HG02623 (cell line): Measurements from ENCODE around the gene HOXD11.

Source experiments
- ATAC-seq: cut with Tn5 transposase; IDR thresholded peaks from one replicate; pipeline ENCODE4 v1.9.1; 2021; ENCODE audit warnings: moderate library complexity; ENCODE audit not compliant: unreplicated experiment

Gene HOXD11

DNA sequence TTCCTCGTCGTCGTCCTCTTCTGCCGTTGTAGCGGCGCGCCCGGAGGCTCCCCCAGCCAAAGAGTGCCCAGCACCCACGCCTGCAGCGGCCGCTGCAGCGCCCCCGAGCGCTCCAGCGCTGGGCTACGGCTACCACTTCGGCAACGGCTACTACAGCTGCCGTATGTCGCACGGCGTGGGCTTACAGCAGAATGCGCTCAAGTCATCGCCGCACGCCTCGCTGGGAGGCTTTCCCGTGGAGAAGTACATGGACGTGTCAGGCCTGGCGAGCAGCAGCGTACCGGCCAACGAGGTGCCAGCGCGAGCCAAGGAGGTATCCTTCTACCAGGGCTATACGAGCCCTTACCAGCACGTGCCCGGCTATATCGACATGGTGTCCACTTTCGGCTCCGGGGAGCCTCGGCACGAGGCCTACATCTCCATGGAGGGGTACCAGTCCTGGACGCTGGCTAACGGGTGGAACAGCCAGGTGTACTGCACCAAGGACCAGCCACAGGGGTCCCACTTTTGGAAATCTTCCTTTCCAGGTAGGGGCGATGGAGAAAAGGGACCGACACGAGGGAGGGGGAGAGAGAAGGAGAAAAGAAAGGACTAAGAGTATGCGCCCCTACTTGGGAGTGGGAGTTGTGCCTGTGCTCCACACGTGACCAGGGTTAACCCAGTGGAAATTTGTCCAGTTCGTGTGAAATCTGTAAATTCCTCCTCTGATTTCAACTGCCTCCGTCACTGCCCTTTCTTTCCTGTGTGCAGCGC lies 13.8 kb upstream of the HOXD11 start:
- ATAC-seq, result no peak

DNA sequence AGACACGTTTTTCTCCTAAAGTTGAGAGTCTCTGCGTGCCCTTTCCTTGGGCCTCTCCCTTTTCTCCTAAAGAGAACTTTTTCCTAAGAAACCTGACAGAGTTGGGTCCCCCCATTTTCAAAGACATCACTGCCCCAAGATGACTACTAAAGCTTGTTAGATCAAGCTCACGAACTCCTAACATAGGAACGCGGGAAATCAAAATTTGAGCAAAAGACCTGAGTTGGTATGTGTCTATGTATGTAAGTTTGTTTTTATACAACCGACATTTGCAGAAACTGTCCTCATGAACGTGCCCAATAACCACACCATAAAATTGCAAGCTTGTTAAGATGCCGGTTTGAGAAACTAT lies 13.2 kb upstream of the HOXD11 start:
- no peak for ATAC-seq

DNA sequence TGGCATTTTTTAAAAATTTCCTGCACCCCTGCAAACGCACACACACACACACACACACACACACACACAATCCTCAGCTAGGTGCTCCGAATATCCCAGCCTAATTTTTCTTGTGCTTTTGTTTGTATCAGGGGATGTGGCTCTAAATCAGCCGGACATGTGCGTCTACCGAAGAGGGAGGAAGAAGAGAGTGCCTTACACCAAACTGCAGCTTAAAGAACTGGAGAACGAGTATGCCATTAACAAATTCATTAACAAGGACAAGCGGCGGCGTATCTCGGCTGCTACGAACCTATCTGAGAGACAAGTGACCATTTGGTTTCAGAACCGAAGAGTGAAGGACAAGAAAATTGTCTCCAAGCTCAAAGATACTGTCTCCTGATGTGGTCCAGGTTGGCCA lies 12.7 kb upstream of the HOXD11 start:
- no peak for ATAC-seq

DNA sequence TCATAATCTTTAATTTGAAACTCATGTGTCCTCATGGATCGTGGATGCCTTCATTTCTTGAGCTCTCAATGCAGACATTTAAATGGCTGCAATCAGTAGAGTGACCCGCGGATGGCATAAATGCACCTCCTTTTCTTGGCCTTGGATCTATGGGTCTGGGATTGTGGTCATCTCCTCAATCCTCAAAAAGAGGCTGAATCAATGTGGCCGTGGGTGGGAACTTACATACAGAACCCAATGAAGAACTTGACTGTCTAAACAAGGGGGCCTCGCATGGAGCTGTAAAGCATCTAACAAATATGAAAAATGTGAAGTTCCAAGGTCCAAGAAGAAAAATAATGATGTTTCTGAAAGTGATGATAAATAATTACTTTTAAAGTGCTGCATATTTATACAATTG lies 11.7 kb upstream of the HOXD11 start:
- ATAC-seq, result no peak

DNA sequence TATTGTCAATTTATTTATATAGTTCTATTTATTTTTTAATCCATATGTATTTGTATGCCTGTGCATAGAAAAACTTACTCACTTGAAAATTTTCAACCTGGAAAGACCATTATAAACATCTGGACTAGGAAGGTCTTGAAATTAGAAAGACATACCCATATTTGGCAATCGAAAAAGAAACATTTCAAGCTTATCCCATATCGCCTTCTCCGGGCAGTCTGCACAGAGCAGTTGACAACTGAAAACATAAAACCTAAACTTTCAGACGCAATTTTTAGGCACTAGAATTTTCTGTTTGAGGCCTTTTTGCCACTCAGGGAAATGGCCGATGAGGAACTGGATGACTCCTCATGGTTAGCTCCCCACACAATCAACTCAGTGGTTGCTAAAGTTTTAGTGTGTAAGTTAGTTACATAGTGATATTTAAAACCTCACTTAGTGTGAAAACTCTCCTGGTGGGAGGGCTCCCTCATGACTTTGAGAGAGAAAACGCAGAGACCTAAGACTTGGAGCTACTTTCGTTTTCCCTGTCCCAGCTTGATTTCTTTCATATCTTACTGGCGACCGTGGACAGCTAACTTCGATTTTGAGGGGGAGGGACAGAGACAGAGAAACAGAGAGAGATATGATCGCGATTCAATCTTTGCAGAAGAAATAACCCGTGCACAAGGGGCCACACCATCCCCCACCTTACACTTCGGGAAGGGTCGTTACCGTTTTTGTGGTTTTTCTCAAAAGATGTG lies 10.7 kb upstream of the HOXD11 start:
- no peak for ATAC-seq

DNA sequence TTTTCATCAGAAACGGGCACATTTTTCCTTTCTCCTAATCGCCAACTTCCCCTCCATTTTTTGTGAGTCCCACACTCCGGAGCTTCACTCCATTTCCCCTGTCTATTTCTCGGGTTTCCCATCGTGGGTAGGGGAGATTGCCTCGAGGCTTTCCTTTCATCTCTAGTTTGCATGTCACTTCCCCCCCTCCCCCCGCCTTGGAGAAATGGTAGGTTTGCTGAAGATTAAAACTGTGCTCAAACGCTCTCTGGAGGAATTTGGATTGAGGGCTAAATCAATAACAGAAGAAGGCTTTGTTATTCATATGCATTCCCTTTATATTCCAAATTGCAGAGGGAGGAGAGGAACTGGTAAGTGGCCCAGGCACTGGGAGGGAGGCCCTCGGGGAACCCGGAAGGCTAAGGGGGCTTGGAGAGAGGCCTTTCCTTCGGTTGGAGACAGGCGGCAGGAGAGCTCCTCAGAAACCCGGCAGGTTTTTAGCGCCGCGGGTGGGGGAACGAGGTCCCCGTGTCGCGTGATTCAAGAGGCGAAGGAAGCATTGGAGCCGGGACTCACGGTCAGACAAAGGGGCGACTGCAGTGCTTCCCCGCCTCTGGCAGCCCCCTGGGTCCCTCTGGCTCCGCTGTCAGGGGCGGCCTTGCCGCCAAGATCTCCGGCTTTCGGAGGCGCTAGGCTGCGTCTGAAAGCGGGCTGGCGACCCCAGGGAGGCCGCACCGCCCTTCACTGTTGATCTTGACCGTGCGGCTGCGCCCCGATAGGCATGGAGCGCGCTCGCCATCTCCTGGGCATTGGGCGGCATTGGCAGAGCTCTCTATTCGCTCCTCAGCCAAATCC lies 9.9 kb upstream of the HOXD11 start:
- ATAC-seq, result peak; percentile 79

DNA sequence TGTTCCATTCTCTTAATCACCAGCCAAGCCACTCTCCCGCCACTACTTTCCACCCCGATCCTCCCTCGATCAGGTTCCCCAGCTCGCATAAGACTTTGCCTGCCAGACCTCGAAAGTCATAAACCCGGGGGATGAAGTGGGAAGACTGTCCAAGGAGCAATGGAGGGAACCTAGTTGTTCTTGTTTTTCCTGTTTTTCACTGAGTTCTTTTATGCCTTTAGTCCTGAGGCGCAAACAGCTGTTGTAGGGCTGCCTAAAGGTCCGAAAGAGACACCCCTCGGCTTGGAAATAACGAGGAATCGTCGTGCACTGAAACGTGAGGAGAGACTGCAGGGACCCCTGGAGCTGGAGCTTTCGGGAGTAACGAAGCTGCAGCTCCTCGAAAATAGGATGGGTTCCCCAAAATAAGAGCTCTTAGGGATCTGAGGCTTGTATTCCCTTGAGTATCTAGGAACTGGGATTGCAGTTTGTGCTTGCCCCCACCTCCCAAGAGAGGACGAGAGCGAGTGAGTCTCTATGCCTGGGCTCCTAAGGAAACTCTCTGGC lies 9.2 kb upstream of the HOXD11 start:
- ATAC-seq, result no peak

DNA sequence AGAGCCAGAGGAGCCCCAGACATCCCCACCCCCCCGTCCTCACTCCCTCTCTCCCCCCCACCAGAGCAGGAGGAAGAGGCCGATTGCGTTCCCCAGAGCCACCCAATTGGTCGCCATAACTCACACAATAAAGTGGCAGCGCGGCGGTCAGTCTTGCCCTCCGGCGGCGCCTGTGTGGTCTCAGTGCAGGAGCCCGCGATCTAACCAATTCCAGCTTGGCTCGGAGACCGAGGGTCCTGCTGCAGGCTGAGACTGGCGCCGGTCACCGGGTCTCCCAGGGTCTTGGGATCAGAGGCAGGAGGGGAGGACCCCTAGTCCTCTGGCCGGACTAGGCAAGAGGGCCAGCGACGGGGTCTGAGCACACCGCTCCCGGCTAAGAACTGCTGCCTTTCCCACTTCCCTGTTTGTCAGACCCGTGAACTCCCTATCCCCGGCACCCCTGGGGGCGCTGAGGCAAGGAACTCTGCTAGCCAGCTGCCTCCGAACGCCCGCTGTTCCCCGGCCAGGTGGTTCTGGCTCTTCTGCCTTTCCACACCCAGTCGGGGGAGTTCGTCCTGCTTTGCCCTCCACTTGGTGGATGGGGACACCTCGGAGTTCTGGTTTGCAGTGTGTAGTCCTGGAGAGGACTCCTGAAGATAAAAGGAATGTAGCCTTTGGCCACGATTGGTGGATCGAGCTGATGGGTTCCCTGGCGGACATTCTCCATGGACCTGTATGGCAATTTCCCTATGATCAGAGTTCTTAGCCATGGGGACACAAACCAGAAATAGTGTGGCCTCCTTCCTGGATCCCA lies 8.5 kb upstream of the HOXD11 start:
- ATAC-seq, result no peak

DNA sequence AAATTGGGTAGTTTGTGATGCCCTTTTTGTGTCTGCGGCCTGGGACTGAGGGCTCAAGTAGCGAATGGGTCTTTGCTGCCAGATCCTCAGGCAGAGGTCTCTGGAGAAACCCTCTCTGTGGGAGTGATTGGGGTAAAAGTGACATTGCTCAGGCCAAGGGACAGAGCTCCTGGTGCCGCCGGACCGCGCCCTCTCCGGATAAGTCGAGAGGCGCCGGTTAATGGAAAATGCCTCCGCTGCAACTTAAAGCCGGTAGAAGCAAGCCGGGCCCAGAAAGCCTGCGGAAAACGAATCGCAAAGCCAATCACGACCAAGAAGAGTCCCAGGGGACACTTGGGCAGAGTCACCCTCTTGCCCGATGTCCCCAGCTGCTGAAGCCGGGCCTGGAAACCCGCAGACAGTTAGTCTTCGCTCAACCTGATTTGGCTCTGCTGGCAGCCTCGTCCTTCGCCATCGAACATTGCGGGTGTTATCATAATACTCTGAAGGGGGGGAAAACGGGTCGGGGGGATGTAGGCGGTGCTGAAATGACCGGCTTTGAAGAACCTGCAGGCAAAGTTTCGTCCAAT lies 7.8 kb upstream of the HOXD11 start:
- ATAC-seq, result no peak

DNA sequence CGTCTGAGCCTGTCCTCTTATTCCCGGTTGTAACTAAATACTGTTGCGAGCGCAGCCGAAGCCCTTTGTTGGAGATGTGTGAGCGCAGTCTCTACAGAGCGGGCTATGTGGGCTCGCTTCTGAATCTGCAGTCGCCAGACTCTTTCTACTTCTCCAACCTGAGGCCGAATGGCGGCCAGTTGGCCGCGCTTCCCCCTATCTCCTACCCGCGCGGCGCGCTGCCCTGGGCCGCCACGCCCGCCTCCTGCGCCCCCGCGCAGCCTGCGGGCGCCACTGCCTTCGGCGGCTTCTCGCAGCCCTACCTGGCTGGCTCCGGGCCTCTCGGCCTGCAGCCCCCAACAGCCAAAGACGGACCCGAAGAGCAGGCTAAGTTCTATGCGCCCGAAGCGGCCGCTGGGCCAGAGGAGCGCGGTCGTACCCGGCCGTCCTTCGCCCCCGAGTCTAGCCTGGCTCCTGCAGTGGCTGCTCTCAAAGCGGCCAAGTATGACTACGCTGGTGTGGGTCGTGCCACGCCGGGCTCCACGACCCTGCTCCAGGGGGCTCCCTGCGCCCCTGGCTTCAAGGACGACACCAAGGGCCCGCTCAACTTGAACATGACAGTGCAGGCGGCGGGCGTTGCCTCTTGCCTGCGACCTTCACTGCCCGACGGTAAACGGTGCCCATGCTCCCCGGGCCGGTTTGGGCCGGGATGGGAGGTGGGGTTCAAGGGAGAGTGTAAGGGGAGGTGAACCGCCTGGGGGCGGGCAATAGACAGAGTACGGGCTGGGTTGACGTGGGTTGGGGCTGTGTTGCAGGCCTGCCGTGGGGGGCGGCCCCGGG lies 7.1 kb upstream of the HOXD11 start, which contains the start of gene HOXD12:
Gene HOXD12, plus strand, starts transcription at position 68 of the 819 bp plus-strand sequence. Its CDS starts 7 bp downstream, at position 75.
- ATAC-seq, result no peak

DNA sequence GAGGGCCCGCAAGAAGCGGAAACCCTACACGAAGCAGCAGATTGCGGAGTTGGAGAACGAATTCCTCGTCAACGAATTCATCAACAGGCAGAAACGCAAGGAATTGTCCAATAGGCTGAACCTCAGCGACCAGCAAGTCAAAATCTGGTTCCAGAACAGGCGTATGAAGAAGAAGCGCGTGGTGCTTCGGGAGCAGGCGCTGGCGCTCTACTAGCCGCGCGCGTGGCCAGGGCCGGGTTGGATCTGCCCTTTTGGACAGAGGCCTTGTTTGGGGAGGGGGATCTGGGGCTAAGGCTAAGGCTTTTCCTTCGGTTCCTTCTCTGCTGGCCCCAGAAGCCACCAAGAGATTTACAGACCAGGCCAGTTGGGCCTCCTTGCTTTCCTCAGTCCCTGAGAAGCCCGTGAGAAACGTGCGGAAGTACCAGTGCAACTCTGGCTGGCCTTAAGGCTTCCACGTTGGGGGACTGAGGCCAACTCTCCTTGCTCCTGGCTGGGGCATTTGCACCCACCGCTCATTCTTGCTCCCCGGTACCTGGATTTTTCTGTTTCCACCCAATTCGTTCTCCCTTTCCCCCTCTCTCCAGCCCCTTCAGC lies 6.4 kb upstream of the HOXD11 start:
- no peak for ATAC-seq

DNA sequence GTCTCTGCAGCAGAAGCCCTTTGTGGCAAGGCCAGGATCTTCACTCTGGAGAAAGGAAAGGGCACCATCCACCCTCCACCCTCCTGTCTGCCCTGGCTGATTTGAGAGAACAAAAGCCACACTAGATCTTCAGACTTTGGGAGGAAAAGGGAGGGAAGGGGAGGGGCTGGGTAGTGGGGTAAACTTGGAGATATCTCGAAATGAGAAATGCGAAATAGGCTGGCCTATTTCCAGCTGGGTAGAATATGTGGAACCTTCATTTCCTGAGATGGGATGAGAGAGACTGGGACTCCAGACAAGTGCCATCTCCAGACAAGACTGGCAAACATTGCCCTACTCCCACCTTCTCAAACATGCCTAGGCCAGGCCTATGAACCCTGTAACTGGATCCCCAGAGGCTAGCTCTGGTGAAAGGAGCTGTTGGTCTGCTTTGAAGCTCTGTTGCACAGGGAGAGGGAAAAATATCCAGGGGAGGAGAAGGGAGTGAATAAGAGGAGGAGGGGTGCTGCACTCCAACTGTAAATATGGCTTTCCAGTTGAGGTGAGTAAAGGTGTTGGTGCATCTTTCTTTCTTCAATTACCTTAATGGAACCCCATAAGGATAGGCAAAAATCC lies 5.8 kb upstream of the HOXD11 start:
- no peak for ATAC-seq

DNA sequence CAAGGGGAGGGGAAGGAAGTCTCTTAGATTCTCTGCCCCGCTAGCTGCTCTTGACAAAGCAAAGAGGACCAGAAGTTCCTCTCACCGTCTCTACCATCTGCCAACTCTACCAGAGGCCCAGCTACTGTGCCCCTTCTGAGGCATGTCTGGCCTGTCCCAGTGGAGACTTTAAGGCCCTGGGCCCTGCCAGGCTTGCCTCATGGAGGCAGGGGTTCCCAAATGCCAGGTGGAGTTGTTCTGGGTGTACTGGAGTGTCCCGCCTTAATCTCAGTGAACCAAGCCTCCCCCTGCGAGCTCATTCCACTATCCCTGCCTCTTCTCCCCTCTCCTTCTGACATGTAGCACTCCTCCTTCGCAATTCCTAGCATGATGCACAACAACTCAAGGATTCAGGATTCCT lies 5.2 kb upstream of the HOXD11 start:
- no peak for ATAC-seq

DNA sequence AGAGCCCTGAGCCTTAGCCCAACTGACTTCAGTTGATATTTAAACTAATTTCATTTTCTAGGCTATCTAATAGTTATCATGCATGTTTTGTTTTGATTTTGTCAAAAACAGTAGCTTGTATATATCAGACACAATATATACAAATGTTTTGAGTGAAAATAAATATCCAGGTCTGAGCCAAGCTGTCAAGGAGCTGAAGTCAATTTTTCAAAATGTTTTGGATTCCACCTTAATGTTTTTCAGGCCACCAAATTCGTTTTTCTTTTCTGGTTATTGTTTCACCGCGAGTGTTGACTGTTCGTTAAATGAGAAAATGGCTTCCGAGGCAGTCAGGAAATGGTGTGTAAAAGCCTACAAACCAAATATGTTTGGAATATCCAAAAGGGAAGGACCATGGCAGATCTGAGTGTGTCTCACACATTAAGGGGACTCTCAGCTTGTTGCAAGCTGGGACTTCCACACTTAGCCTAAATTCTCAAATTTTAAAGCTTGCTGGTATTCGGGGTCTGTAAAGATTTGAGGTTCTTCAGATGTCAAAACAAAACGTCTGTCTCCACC lies 4.7 kb upstream of the HOXD11 start:
- no peak for ATAC-seq

DNA sequence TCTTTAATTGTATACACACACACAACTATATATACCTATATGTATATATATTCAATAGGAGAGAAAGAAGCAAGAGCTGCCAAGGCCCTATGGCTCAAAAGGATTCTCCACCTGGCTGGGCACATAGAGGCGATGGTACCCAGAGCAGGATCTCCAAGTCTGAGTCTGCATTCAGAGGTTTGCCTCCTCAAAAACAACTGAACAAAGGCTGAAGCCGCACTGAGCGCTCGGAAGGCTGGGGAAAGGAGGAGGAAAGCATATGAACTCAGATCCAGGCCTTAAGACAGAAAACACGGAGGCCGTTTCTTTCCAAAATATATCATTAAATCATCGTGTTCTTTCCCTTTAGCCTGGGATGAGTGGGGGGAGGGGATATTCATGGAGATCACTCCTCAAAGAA lies 3.9 kb upstream of the HOXD11 start:
- ATAC-seq, result no peak

DNA sequence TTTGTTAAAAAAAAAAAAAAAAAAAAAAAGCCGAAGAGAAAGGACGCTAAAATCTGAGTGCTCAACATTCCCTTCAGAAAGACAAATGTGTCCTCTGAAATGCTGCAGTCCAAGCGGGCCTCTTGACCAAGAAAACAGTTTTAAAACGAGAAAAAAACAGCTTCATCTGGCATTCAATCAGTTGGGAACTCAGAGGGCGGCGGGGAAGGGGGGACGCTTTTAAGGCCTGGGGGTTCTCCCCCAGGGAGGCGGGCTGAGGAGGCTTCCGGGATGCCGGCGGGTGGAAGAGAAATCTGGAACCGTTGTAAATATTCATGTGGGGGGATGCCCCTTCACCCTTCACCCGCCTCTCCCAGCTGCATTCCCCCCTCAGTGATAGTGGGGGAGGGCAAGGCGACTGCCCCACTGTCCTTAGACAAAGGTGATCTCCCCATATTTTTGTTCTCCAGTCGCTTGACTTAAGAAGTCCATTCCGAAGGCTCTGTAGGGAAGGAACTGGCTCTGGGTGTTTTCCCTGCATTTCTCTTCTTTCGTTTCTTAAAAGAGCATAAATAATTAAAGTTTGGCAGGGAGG lies 3.3 kb upstream of the HOXD11 start:
- ATAC-seq, result no peak

DNA sequence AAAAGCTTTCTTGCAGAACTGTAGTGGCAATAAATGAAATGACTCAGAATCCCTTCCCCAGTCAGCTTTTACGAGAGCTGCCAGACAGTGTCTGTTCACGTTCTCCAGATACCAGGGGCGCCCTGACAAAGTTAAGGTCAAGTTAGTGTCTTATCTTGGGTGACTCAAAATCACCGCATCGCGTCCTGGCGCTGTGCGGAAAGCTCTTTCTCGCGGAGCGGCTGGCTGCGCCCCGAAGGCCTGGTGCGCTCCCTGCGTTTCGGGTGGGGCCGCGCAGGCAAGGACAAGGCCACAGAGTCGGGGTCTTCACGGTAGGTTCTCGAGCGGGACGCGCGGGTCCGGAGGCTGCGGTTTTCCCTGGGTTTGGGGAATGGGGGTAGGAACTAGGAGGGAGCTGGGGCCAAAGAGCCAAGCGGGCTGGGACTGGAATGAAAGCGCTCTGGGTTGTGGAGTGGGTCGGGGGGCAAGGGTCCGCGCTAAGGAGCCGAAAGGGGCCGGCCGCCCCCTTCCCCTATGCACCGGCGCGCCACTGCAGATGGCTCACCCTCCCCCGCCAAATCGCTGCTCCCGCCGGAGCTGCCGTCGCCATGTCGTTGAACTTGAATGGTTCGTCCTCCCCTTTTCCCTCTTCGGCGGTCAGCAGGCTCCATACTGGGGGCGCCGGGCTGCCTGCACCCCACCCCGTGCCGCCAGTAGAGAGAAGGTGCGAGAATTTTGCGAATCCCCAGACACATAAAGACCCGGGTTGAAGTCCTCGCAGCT lies 2.6 kb upstream of the HOXD11 start:
- no peak for ATAC-seq
